Measurements from ENCODE around the gene TTC7B. TPM values are rescaled to one million over a fixed set of nuclear protein-coding genes. Genes with fewer than 3 reads are reported as not detected.

The TTC7B gene
- total and polyA plus RNA-seq, 2 of the 8 experiments (the other 6 are each of a cell fraction or from before 2014, with no cell fraction given) = 23.7 to 34.0 TPM

GRCh38 chr14:90846511-90846910 lies 30.3 kb upstream of the TTC7B start:
- H3K23ac ChIP-seq (ENCODE audit: insufficient read length) = no peak overlapping the region
- POLR2A ChIA-PET (ENCODE audit: partially characterized antibody) = interaction anchor here (0.6 to 0.8 kb wide), 2 partner anchors 15 to 381 kb away, joined by 3 read pairs; no protein-coding TSS in a partner anchor
- no peak overlapping the region for H3K4ac ChIP-seq (replicated peaks; ENCODE audit: insufficient read length, low read depth, low read length)
- no peak overlapping the region for H4K91ac ChIP-seq (replicated peaks; ENCODE audit: insufficient read length, low read length)
- DNase-seq (ENCODE audit: low read depth in 1 of 2, low spot score in 2 of 2) = no peak
- H4K8ac ChIP-seq (ENCODE audit: extremely low read depth, insufficient read depth, low read length) = no peak overlapping the region
- H2BK5ac ChIP-seq (ENCODE audit: low read depth, low read length) = no peak overlapping the region
- H2AK5ac ChIP-seq (ENCODE audit: low read depth, low read length) = no peak overlapping the region
- no peak overlapping the region for H3K14ac ChIP-seq (ENCODE audit: insufficient read length)
- H2AFZ ChIP-seq (ENCODE audit: low read length) = no peak overlapping the region
- WGBS, 2 experiments (ENCODE audit: extremely low coverage in 1 of 2, insufficient coverage in 1 of 2, insufficient read length in 1 of 2, insufficient replicate concordance in 2 of 2, low coverage in 1 of 2, low lambda C conversion rate in 2 of 2, missing lambda C conversion rate in 1 of 2) = 92% methylated on average over 4 of the region's 4 CpGs; no CpG with 5 or more reads in 1 of the 2 experiments
- no peak overlapping the region for H2BK20ac ChIP-seq (ENCODE audit: low read length)
- no peak overlapping the region for H3K18ac ChIP-seq (ENCODE audit: extremely low read depth, low read length)
- no peak overlapping the region for H3K9ac ChIP-seq (replicated peaks in 1 of 4; ENCODE audit: extremely low read depth in 1 of 4, low read depth in 3 of 4, low read length in 3 of 4)
- no peaks in the 10 kb centered on the region for H3K79me2 ChIP-seq (ENCODE audit: control insufficient read depth in 1 of 2, insufficient read depth in 2 of 2, low read length in 2 of 2)
- no peak for FAIRE-seq
- peaks cover 0 to 2% (median 0%) of the 10 kb centered on the region in 4 experiments; a peak in 1 of 7 replicates for H3K4me1 ChIP-seq (replicated peaks in 1 of 4; ENCODE audit: control insufficient read depth in 3 of 4, insufficient read depth in 4 of 4, low read length in 3 of 4)
- no peak overlapping the region for H3K4me3 ChIP-seq (ENCODE audit: extremely low read depth in 1 of 4, insufficient read depth in 2 of 4, low read depth in 3 of 4, low read length in 4 of 4)
- H4K20me1 ChIP-seq (replicated peaks in 1 of 2; ENCODE audit: control insufficient read depth in 1 of 2, insufficient read depth in 2 of 2, low read length in 2 of 2) = no peaks in the 10 kb centered on the region
- no peak overlapping the region for H2BK12ac ChIP-seq (ENCODE audit: low read depth, low read length)
- H3K27ac ChIP-seq (ENCODE audit: low read depth, low read length) = no peak overlapping the region
- no peak overlapping the region for H2BK15ac ChIP-seq (ENCODE audit: low read length)
- H4K5ac ChIP-seq (ENCODE audit: insufficient read length, low read depth, low read length) = no peak overlapping the region
- H3K27me3 ChIP-seq (replicated peaks in 1 of 4; ENCODE audit: control insufficient read depth in 3 of 4, extremely low read depth in 1 of 4, insufficient read depth in 3 of 4, low read length in 3 of 4) = no peaks in the 10 kb centered on the region
- no peaks in the 10 kb centered on the region for H3K23me2 ChIP-seq (ENCODE audit: low read depth, low read length)
- no peaks in the 10 kb centered on the region for H3K9me3 ChIP-seq (ENCODE audit: insufficient read depth in 2 of 2, low read depth in 1 of 2, low read length in 1 of 2)
- TF ChIP-seq RNF2 (IDR thresholded peaks at IDR 0.05; ENCODE audit: borderline replicate concordance, low read depth, low read length, missing control alignments, poor library complexity, severe bottlenecking) = no peak
- TF ChIP-seq CEBPB (IDR thresholded peaks at IDR 0.05; ENCODE audit: low read depth, low read length) = no peak
- H3K36me3 ChIP-seq (ENCODE audit: control insufficient read depth in 2 of 4, insufficient read depth in 4 of 4, low read length in 3 of 4) = no peaks in the 10 kb centered on the region; a peak in 1 of 8 replicates
- H3K79me1 ChIP-seq (ENCODE audit: low read depth, low read length) = no peaks in the 10 kb centered on the region
- no peak overlapping the region for H2BK120ac ChIP-seq (replicated peaks; ENCODE audit: low read depth, low read length)
- CTCF ChIA-PET (ENCODE audit: partially characterized antibody) = no interaction called here
- no peak overlapping the region for H3K56ac ChIP-seq (replicated peaks; ENCODE audit: insufficient read length, low read depth, low read length)
- H3K4me2 ChIP-seq (ENCODE audit: insufficient read depth in 1 of 2, low read depth in 2 of 2, low read length in 2 of 2) = no peak overlapping the region
